ENCODE data around the gene EID2B. TPM values are rescaled to one million over a fixed set of nuclear protein-coding genes. Genes with fewer than 3 reads are reported as not detected.

Gene EID2B
- total and polyA plus RNA-seq, 9 of the 15 experiments (the other 6 are each of a cell fraction or from before 2014, with no cell fraction given) = 2.8 to 8.8 (median 4.8) TPM

- TF ChIP-seq ZFP36 (IDR thresholded peaks at IDR 0.05; ENCODE audit: low read depth, low read length, partially characterized antibody) (no peak), COPS2 (conservative IDR thresholded peaks at IDR 0.05) (no peak), POU5F1 (IDR thresholded peaks at IDR 0.05; ENCODE audit: borderline replicate concordance, low read depth, low read length, partially characterized antibody) (peak; percentile 78), TCF3 (CRISPR knock-in tag; IDR thresholded peaks at IDR 0.05) (no peak; the same call in 1 of the 2 replicates), TRIM25 (IDR thresholded peaks at IDR 0.05; ENCODE audit: borderline replicate concordance) (no peak), HNRNPLL (IDR thresholded peaks at IDR 0.05; ENCODE audit: low read depth, low read length, poor library complexity, severe bottlenecking) (peak; percentile 79), SP1 (CRISPR knock-in tag; IDR thresholded peaks at IDR 0.05) (peak; percentile 37; the same call in 1 of the 2 replicates), E2F4 (CRISPR knock-in tag; IDR thresholded peaks at IDR 0.05; ENCODE audit: low read depth) (peak; percentile 70; the same call in 1 of the 2 replicates), RB1 (IDR thresholded peaks at IDR 0.05; ENCODE audit: low read depth) (peak; percentile 92), PHF20 (IDR thresholded peaks at IDR 0.05; ENCODE audit: partially characterized antibody) (peak; percentile 54), ZNF778 (CRISPR knock-in tag; IDR thresholded peaks at IDR 0.05) (no peak), TEAD2 (tag; IDR thresholded peaks at IDR 0.05) (no peak), ARID4B (CRISPR knock-in tag; IDR thresholded peaks at IDR 0.05) (peak; percentile 74; the same call in 1 of the 2 replicates), MAFK (IDR thresholded peaks at IDR 0.05; ENCODE audit: low read length) (peak; percentile 8; the same call in 1 of the 2 replicates), SUPT5H (IDR thresholded peaks at IDR 0.05) (peak; percentile 70), SMAD4 (CRISPR knock-in tag; conservative IDR thresholded peaks at IDR 0.05) (0 out of 2 replicates have a peak, but pooled peaks have one; percentile 28), PHB2 (IDR thresholded peaks at IDR 0.05; ENCODE audit: low read depth) (no peak), HDAC1 (IDR thresholded peaks at IDR 0.05) (peak in 1 of 2 experiments; percentile 72; a peak in 1 of 4 replicates), ZNF12 (CRISPR knock-in tag; IDR thresholded peaks at IDR 0.05) (0 out of 2 replicates have a peak, but pooled peaks have one; percentile 36), YY1 (IDR thresholded peaks at IDR 0.05; ENCODE audit: borderline replicate concordance in 1 of 3, control insufficient read depth in 1 of 3, extremely low read depth in 1 of 3, insufficient read depth in 3 of 3, insufficient read length in 1 of 3, insufficient replicate concordance in 2 of 3, low read depth in 1 of 3, low read length in 2 of 3) (peak; percentile 43 to 84 (median 76))
These were observed at the start of gene EID2B (continued) for GRCh38 chr19:39532233-39533002.
